Right lobe of liver (tissue), 6 donors: ENCODE measurements around the gene HOXD3. TPM values are rescaled to one million over a fixed set of nuclear protein-coding genes. Genes with fewer than 3 reads are reported as not detected.

Experiments used
- ATAC-seq, 4 donors: fragments of 200-7000 bp; cut with Tn5 transposase; one replicate each; pipeline ENCODE4 v1.9.1; 2020; ENCODE audit warnings: mild to moderate bottlenecking in 4 of 4, moderate library complexity in 4 of 4
- DNase-seq, 3 donors: peaks; one replicate each; pipeline ENCODE4 v3.0.0-alpha.2; 2020
- H3K27ac ChIP-seq, 3 donors: fragments of 200-600 bp; one replicate each; pipeline ENCODE4 v1.8.0; 2022
- H3K27me3 ChIP-seq, 2 donors: fragments of 200-600 bp; one replicate each; pipeline ENCODE4 v1.8.0; 2022
- H3K36me3 ChIP-seq, 4 donors: fragments of 200-600 bp; sonication (generic) in 1 of 4; one replicate each; pipeline versions ENCODE4 v1.5.1 to v1.8.0; 2017 to 2022; ENCODE audit warnings: control low read depth in 1 of 4
- H3K4me1 ChIP-seq, 4 donors: fragments of 200-600 bp; sonication (generic) in 1 of 4; one replicate each; pipeline versions ENCODE4 v1.5.1 to v1.8.0; 2017 to 2022; ENCODE audit warnings: control low read depth in 1 of 4
- H3K4me3 ChIP-seq, 3 donors: fragments of 200-600 bp; one replicate each; pipeline ENCODE4 v1.8.0; 2022
- H3K9me3 ChIP-seq, 4 donors: fragments of 200-600 bp; sonication (generic) in 1 of 4; one replicate each; pipeline versions ENCODE4 v1.5.1 to v1.8.0; 2017 to 2022; ENCODE audit warnings: control low read depth in 1 of 4
- CTCF ChIP-seq, 4 donors: fragments of 200-600 bp in 3 of 4; fragments of 450-650 bp in 1 of 4; IDR thresholded peaks; one replicate each; pipeline versions ENCODE4 v1.5.1 to v1.8.0; 2016 to 2022; ENCODE audit warnings: antibody characterized with exemption in 4 of 4, mild to moderate bottlenecking in 2 of 4
- POLR2A ChIP-seq: fragments of 450-650 bp; IDR thresholded peaks from one replicate; pipeline ENCODE4 v1.6.1; 2017; ENCODE audit warnings: antibody characterized with exemption, mild to moderate bottlenecking
- WGBS: methylation state at CpG from one replicate; pipeline ENCODE4 v1.1.6; 2018; ENCODE audit warnings: low coverage, low lambda C conversion rate; ENCODE audit not compliant: insufficient coverage; ENCODE audit errors: missing lambda C conversion rate; 5-methylcytosine and 5-hydroxymethylcytosine counted together
- intact Hi-C, 2 donors: fragments of 100-400 bp; cut with DNase I; formaldehyde crosslinking; loops; one replicate each; pipeline versions ENCODE4 v1.11.2 to v1.14.1; 2022
- total RNA-seq, 6 experiments: library from RNA; depleted of rRNA in 2 of 6; stranded (reverse); fragments of >200 nt in 2 of 6; fragmentation: NEBNext Ultra II Directional in 3 of 6; extraction: Animal tissue kit (Norgen Biotek cat#: 25700) in 3 of 6; gene quantifications; one replicate each; pipeline versions ENCODE4 v1.1.0 to v1.2.4, GENCODE V29; 2016 to 2023
- donor health status: DM: no; HTN: yes; CAD: no.
- donor health status: DM: no; HTN: no; CAD: no.
- donor health status: DM: no; HTN: no; CAD: no.
- donor health status: DM: no; HTN: yes; CAD: no.
- donor health status: DM: no; HTN: yes; CAD: no.

Gene HOXD3
- total RNA-seq, 6 experiments from 2014 or later: not detected

GRCh38 chr2:176152350-176153181, 4.5 kb upstream of the HOXD3 start:
- no peaks in the 10 kb centered on the region for H3K36me3 ChIP-seq
- WGBS: 4% methylated on average over 23 of the region's 48 CpGs
- H3K4me3 ChIP-seq: no peak overlapping the region
- H3K9me3 ChIP-seq: no peaks in the 10 kb centered on the region
- no peak for TF ChIP-seq POLR2A
- H3K27me3 ChIP-seq: peaks cover 0 to 82% of the 10 kb centered on the region in 2 donors
- intact Hi-C loops: no loop called here
- DNase-seq: no peak
- peaks cover 0 to 4% (median 0%) of the 10 kb centered on the region in 4 donors for H3K4me1 ChIP-seq
- ATAC-seq: no peak
- no peak overlapping the region for H3K27ac ChIP-seq

GRCh38 chr2:176154576-176155252, 2.4 kb upstream of the HOXD3 start:
- no peak for ATAC-seq
- no peak for TF ChIP-seq POLR2A
- TF ChIP-seq CTCF (IDR thresholded peaks at IDR 0.05): no peak
- DNase-seq: no peak
- Histone ChIP-seq H3K27me3 (peaks cover 0 to 78% of the 10 kb centered on the region in 2 donors), H3K9me3 (no peaks in the 10 kb centered on the region), H3K27ac (no peak overlapping the region), H3K36me3 (no peaks in the 10 kb centered on the region), H3K4me1 (peaks cover 0 to 11% (median 0%) of the 10 kb centered on the region in 4 donors), H3K4me3 (no peak overlapping the region)
- intact Hi-C loops: no loop called here
- 15% methylated on average over 11 of the region's 11 CpGs for WGBS

GRCh38 chr2:176155356-176156044, 1.6 kb upstream of the HOXD3 start:
- Histone ChIP-seq H3K27ac (no peak overlapping the region), H3K36me3 (no peaks in the 10 kb centered on the region), H3K4me1 (peaks cover 0 to 19% (median 0%) of the 10 kb centered on the region in 4 donors), H3K4me3 (no peak overlapping the region), H3K9me3 (no peaks in the 10 kb centered on the region), H3K27me3 (peaks cover 0 to 73% of the 10 kb centered on the region in 2 donors)
- TF ChIP-seq CTCF (IDR thresholded peaks at IDR 0.05) (no peak), POLR2A (no peak)
- intact Hi-C loops: no loop called here
- DNase-seq (no peak), ATAC-seq (no peak)
- 10% methylated on average over 6 of the region's 6 CpGs for WGBS

- H3K4me1 ChIP-seq: peaks cover 0 to 20% (median 0%) of the 10 kb centered on the region in 4 donors
- H3K27ac ChIP-seq: no peak overlapping the region
- 15% methylated on average over 5 of the region's 8 CpGs for WGBS
- intact Hi-C loops: no loop called here
- TF ChIP-seq POLR2A (no peak), CTCF (IDR thresholded peaks at IDR 0.05) (no peak)
- H3K4me3 ChIP-seq: no peak overlapping the region
- ATAC-seq: no peak
- no peaks in the 10 kb centered on the region for H3K9me3 ChIP-seq
- peaks cover 0 to 72% of the 10 kb centered on the region in 2 donors for H3K27me3 ChIP-seq
- DNase-seq: no peak
- no peaks in the 10 kb centered on the region for H3K36me3 ChIP-seq
Measured at GRCh38 chr2:176156301-176156806, 753 bp upstream of the HOXD3 start.
